NCI-H1092 (cell line): ENCODE results near the gene MAPK12.
"Not testable (repeated sequence)": the region's sequence is repeated elsewhere in the genome, so short reads cannot be mapped to it uniquely, and the experiment has no call there.

Experiments
- DNase-seq: peaks from one replicate; lab custom pipeline; 2025; lab: John Stamatoyannopoulos, UW

Gene MAPK12

DNA sequence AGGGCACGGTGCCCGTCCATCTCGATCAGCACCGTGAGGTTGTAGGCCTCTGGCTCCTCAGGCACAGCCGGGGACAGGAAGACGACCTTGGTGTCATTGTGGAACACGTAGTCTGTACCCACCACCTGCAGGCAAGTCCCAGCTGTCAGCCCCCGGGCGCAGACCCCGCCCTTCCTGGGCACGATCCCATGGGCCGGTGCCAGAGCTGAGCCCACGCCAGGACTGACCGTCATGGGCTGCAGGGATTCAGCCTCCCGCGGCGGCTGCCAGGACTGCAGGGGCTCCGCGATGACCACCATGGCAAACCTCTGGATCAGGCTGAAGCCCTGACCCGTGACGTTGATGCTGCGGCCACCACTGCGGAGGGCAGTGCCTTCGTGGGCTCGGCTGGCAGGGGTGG is 20.5 kb upstream of the MAPK12 start:
- DNase-seq = no peak

DNA sequence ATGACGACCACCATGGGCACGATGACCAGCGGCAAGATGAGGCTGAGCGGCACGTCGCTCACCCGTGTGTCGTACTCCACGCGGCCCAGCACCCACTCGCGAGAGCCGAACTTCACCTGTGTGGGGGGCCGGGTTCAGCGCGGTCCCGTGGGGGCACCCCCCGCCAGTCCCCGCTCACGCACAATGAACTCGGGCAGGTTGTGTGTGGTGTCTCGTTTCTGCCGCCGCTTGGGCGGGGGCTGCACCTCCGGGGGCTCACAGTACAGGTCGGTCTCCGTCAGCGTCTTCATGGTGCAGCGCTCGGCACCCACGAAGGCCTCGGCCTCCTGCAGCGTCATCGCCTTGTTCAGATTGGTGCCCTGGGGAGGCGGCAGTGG is 19.9 kb upstream of the MAPK12 start:
- no peak for DNase-seq

DNA sequence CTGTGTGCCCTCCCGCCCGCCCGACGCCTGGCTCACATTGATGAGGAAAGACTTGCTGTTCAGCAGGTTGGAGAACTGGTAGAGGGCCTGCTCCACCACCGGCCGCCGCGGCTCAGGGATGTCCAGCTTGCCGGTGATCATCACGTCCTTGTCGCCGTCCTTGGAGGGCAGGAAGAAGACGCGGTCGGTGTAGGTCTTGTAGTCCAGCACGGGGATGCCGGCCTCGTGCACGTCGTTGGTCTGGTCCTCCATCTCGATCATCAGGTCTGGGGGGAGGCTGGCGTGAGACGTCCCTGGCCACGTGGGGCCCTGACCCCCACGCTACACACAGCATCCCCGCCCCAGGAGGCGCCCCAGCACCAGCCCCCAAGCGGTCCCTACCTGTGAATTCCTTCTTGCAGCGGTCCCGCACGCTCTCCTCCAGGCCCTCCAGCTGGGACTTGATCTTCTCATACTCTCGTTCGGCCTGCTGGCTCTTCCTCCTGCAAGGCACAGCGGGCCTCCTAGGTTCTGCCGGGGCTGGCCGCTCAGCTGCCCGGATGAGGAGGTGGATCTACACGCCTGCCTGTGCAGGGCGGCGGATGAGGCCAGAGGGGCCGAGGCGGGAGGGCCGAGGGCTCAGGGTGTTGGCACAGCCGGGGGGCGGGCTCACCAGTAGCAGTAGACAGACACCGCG is 19.4 kb upstream of the MAPK12 start:
- no peak for DNase-seq

DNA sequence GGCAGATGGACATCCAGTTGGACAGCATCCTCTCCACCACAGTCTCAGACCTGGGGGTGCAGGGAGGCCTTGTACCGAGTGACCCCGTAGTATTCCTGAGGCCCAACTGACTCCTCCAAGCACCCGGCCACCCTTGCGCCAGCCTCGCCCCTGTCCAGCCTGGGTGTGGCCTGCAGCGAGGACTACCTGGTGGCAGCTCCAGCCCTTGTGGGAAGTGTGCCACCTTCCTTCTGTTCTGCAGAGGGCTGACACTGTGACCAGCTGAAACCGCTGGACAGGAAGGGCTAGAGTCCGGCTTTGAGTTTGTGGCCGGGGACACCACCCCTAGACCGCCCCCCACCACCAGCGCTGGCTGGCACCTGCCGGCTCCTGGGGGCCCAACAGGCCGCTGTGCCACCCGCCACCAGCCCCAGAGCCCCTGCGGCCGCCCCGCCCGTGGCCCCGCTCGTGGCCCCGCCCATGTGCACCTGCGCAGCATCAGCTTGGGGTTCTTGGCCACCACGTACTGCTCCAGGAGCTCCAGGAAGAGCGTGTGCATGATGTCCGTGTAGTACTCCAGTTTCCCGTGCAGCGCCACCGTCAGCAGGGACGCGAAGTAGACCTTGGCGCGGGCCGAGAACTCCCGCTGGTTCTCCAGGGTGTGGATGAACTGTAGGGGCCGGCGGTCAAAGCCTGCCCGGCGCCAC is 18.7 kb upstream of the MAPK12 start:
- DNase-seq = no peak

DNA sequence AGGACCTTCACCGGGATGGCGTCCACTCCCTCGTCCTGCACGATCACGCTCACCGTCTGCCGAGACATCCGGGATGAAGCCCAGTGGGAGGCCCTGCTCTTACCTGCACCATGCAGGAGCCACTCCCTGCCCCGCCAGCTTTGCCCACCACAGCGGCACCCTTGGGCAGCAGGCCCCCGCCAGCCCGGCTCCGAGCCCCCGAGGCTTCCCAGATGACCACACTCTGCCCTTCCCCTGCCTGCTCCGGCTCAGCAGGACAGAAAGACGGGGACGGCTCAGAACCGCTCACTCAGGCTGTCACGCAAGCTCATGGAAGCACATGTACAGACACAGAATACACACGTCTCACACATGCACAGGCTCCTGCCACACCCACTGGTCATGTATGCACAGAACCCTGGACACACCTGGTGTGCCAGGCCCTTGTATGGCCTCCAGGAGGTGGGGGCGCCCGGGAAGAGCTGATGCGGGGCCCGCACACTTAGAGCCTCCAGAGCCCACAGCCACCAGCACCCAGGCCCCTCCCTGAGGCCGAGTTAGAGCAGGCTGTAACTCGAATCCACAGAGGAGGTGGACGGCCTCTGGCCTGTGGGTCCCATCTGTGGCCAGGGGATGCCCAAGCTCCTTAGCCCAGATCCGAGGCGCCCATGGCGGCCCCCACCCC is 17.6 kb upstream of the MAPK12 start:
- no peak for DNase-seq

DNA sequence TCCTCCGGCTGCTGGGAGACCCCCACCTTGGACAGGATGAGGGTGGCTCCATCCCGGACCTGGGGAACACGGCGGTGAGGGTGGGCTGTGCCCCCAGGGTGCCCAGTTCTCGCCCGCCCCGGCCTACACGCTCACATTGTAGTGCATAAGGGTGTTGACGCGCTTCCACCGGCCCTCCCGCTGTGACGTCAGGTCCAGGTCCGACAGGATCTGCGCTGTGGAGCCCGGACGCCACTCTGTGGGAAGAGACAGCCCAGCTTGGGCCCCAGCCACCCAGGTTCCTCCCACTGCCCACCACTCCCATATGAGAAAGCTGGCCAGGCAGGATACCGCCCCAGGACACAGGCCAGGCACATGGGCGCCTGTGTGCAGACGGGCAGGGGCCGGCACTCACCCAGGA is 17.0 kb upstream of the MAPK12 start:
- DNase-seq = no peak

DNA sequence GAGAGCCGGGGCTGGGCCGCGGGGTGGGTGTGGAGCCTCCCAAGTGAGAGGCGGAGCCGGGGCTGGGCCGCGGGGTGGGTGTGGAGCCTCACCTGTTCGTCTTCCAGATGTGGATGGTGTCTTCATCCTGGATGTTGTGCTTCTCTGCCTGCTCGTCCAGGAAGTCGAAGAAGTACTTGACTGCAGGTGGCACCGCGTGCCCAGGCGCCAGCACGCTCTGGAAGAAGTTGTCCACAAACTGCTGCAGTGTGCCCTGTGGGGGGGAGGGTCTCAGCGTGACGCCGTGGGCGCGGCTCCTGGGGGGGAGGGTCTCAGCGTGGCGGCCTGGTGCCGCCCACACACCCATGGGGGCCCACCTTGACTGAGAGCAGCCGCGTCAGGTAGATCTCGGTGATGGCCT is 16.3 kb upstream of the MAPK12 start:
- no peak for DNase-seq

DNA sequence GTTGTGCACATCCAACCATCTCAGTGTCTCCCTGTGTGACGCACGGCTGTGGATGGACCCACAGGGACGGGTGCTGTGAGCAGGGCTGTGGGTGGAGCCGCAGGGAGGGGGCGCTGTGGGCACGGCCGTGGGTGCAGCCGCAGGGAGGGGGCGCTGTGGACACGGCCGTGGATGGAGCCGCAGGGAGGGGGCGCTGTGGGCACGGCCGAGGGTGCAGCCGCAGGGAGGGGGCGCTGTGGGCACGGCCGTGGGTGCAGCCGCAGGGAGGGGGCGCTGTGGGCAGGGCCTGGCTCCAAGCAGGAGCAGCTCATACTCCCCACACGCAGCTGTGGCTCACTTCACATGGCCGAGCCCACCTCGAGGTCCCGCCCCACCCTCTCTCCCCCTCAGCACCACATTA is 14.7 kb upstream of the MAPK12 start:
- DNase-seq = no peak

DNA sequence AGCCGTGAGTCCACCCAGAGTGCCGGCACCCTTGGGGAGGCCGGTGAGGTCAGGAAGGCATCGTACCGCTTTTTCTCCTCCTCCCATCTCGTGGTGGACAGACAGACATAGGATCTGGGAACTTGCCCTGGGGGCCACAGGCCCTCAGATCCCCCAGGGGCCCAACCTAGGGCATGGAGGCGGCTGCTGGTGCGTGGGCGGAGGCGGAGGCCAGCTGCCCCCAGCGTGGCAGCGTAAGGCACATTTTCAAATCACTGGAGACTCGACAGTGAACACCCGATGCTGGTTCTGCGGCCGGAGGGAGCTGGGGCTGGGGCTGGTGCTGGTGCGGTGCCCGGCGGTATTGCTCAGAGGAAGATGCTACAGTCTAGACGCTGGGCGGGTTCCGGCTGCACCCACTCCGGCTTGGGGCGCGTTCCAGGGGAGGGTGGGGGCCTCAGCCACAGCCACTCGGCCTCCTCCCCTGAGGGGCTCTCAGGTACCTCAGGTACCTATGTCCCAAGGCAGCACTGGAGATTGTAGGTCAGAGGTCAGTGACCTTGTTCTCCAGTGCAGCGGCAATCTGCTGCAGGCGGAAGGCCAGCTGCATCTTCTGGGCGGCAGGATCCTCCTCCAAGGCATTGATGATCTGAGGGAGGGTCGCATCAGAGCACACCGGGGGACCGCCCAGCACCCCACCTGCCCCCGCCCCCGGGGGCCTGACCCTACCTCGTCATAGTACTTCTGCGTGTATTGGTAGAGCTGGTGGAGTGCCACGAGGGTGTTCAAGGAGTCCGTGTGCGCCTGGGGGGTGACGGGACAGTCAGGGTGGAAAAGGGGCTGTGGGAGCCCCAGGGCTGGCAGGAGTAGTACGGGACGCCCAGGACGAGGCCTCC is 13.9 kb upstream of the MAPK12 start:
- DNase-seq = no peak

DNA sequence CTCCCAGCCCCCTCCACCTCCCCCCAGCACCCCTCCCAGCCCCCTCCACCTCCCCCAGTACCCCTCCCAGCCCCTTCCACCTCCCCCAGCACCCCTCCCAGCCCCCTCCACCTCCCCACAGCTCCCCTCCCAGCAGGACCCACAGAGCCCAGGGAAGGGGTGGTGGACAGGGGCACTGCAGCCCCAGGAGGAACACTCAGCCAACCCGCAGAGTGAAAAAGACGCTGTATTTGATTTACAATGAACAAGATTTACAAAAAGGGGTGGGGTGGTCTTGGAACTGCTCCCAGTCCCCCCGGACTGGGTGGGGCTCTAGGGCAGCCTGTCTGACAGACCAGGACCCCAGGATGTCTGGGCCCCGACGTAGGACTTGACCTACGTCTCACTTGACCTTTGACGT is 13.3 kb upstream of the MAPK12 start:
- no peak for DNase-seq

DNA sequence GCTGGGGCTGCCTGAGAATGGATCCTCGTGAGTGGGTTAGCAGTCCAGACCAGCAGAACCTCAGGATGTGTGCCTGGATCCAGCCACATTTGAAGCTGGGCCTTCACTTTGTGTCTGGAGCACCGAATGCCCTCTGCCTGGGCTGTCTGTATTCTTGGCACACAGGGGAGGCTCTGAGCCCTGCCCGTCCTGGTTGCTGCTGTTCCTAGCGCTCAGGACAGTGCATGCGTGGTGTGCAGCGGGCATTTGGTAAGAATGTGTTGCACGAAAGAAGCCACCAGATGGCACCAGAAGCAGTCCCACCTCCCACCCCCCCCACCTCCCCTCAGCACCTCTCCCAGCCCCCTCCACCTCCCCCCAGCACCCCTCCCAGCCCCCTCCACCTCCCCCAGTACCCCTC is 12.8 kb upstream of the MAPK12 start:
- no peak for DNase-seq

DNA sequence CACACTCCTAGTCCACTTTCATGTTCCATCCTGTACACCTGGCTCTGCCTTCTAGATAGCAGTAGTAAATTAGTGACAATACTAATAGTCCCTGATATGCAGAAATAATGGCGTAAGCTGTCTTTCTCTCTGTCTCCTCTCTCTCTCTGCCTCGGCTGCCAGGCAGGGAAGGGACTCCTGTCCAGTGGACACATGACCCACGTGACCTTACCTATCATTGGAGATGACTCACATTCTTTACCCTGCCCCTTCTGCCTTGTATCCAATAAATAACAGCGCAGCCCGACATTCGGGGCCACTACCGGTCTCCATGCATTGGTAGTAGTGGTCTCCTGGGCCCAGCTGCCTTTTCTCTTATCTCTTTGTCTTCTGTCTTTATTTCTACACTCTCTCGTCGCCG is 12.3 kb upstream of the MAPK12 start:
- DNase-seq = not testable (repeated sequence)

DNA sequence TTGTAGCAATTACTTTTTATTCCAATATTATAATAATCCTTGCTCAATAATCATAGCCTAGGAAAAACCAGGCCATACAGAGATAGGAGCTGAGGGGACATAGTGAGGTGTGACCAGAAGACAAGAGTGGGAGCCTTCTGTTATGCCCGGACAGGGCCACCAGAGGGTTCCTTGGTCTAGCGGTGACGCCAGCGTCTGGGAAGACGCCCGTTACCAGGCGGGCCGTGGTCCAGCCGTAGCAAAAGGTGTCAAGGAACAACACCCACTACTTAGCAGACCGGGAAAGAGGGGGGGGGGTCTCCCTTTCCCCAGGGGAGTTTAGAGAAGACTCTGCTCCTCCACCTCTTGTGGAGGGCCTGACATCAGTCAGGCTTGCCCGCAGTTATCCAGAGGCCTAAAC is 11.9 kb upstream of the MAPK12 start:
- DNase-seq = not testable (repeated sequence)

DNA sequence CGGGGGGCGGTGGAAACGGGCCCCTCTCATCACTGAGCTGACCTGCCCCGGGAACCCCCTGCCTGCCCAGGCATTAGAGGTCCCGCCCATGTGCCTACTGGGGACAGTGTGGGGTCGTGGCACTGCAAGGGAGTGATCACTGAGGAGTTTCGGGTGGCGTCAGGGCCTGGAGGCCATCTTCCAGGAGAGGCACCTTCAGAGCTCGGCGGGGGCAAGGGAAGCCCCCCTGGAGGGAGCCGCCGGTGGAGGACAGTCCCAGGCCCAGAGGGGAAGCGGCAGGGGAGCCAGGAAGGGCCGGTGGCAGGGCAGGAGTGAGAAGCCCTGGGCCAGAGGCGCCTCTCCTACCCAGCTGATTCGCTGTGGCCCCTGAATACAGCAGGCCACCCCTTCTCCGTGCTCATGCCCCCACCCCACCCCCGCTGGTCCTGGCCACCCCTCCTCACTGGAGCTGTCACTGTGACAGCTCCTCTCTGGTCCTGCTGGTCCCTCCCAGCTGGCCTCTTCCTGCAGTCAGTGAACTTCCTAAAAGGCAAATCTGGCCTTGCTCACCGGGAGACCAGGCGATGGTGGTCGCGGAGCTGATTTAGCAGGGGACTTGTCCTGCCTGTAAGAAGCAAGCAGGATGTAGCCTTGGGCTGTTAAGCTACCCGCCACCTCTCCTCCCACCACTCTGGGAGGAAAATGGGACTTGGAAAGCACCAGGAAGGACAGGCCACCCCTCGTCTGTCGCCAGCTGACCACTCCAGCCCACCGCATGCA is 10.7 kb upstream of the MAPK12 start:
- DNase-seq = no peak

DNA sequence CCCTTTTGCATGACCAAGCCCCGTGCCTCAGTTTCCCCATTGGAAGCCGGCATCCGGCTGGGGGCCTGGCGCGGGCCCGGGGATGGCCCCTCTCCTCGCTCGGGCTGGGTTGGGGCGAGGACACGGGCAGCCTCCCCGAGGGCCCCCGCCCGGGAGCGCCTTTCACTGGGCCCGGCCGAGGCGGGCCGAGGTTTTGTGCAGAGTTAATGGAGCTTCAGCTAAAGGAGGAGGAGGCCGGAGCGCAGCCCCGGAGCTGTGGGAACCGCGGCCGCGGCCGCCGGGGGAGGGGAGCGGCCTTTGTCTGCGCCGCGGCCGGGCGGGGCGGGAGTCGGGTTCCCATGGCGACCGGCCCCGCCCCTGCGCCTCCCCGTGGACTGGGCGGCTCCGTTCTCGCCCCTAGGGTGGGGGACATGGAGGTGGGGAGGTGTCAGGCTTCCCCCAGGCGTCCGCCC is 10.1 kb upstream of the MAPK12 start:
- DNase-seq = no peak

DNA sequence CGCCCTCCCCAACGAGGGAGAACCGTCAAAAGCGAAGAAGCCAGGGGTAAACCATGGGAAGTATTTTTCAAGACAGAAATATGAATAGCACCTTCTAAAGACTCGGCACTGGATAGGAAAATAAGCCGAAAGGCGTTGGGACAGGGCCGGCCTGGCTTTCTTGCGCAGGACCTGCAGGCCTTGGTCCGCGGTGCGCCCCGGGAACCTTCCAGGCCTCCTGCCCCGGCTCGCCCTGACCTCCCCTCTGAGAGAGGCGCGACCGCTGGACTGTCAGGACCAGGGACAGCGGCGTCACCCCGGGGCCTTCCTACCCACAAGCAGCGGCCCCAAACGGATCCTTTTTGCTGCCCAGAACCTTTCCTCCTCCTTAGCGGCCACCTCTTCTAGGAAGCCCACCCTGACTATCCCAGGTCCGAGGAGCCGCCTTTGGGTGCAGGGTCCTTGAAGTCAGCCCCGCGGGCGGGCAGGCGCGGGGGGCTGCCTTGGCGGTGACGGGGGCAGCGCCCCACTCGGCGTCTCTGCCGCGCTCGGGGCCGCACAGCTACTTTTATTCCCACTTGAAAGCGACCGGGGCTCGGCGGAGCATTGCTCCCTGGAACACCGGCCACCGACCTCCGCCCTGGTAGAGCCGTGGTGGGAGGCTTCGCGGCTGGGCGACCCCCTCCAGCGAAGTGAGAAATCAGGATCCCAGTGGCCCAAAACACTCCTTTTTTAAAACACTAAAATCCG is 9.3 kb upstream of the MAPK12 start:
- DNase-seq = no peak

DNA sequence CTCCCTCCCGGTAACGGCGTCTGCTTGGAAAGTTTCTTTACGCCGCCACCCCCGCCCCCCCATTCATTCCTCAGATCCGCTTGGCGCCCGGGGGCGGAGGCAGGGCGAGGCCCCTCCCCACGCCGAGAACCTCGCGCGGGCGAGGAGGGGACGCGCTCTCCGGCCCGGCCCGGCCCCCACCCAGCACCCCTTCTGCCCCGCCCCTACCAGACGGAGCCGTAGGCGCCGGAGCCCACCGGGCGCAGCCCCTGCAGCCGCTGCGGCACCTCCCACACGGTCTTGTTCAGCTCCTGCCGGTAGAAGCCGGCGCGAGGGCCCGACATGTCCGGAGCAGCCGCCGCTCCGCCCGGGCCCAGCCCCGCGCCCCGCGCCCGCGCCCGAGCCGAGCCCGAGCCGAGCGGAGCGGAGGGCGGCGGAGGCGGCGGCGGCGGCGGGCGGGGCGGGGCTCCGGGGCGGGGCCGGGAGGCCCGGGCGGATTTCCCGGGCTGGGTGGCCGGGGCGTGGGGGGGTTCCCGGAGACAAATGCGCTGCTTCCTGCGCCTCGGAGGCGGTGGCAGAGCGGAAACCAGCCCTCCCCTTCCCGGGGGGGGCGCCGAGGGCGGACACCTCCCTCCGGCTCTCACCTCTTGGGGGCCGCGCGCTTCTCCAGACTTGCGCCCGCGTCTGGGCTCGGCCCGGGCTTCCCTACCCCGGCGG is 8.6 kb upstream of the MAPK12 start, which contains the start of gene MAPK11:
Gene MAPK11, minus strand, starts transcription at position 411 of the 696 bp plus-strand sequence. Its CDS starts 88 bp downstream, at position 323.
- DNase-seq = no peak

DNA sequence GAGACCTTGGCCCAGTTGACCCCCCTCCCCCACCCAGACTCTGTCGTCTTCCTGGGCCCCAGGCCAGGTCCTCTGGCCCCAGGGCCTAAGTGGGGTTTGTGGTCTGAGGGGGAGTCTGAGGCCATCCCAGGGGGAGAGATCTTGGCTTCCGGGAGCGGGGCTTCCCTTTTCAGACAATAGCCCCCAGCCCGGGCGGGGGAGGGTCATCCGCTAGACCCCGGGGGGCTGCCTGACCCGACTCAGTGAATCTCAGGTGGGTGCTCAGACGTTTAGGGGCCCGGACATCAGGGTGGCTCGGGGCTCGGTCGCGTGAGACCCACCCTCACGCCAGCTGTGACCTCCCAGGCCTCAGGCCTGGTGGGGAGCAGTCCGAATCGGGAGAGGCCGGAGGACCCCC is 8.1 kb upstream of the MAPK12 start:
- no peak for DNase-seq

DNA sequence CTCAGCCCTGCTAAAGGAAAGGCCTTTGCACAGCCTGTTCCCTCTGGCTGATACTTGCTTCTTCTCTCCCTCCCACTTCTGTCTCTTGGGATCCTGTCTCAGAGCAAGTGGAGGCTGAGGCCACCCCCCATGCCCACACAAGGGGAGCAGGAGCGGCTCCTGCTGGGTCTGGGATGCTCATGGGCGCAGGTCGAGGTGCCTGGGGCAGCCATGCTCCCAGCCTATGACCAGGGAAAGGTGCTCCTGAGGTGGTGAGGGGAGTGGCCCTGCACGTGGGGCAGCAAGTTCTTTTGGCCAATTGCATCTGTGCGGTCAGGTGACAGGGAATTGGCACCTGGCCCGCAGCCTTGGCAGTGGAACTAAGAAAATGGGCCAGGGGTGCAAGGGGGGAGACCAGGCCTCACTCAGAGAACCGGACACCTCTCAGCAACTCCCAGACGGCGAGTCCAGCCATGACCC is 7.2 kb upstream of the MAPK12 start:
- DNase-seq = no peak
